HepG2 (cell line): ENCODE measurements around the gene RETREG2. TPM values are rescaled to one million over a fixed set of nuclear protein-coding genes. Genes with fewer than 3 reads are reported as not detected.
A peak's percentile ranks its signal among the peaks of the same experiment; 100 is the strongest.

Source experiments
- CHCHD3 ChIP-seq: sonication (generic); formaldehyde crosslinking; IDR thresholded peaks from 2 replicates; pipeline ENCODE4 v1.8.0; 2022; ENCODE audit warnings: mild to moderate bottlenecking, missing genetic modification reagents, moderate library complexity
- FOXA3 ChIP-seq: IDR thresholded peaks from 2 replicates; pipeline ENCODE4 v1.6.1; 2016; ENCODE audit warnings: missing genetic modification reagents, missing compliant biosample characterization
- HOMEZ ChIP-seq: IDR thresholded peaks from 2 replicates; pipeline ENCODE4 v1.6.1; 2016; ENCODE audit warnings: low read depth
- ISL2 ChIP-seq: sonication (generic); formaldehyde crosslinking; IDR thresholded peaks from 2 replicates; pipeline ENCODE4 v1.5.0; 2020; ENCODE audit warnings: missing genetic modification reagents
- MATR3 ChIP-seq: sonication (generic); formaldehyde crosslinking; IDR thresholded peaks from 2 replicates; pipeline ENCODE4 v1.4.0; 2020; ENCODE audit warnings: missing genetic modification reagents
- NFE2 ChIP-seq: sonication (generic); formaldehyde crosslinking; IDR thresholded peaks from 2 replicates; pipeline ENCODE4 v1.4.0; 2020; ENCODE audit warnings: missing genetic modification reagents
- RARG ChIP-seq: sonication (generic); formaldehyde crosslinking; IDR thresholded peaks from 2 replicates; pipeline ENCODE4 v1.4.0; 2020; ENCODE audit warnings: low read depth, mild to moderate bottlenecking, missing genetic modification reagents
- SRY ChIP-seq: sonication (generic); formaldehyde crosslinking; IDR thresholded peaks from 2 replicates; pipeline ENCODE4 v1.8.0; 2022; ENCODE audit warnings: mild to moderate bottlenecking, missing genetic modification reagents
- ZKSCAN5 ChIP-seq: sonication (generic); formaldehyde crosslinking; IDR thresholded peaks from 2 replicates; pipeline ENCODE4 v1.5.1; 2020; ENCODE audit warnings: mild to moderate bottlenecking, missing genetic modification reagents
- ZNF441 ChIP-seq: sonication (generic); formaldehyde crosslinking; IDR thresholded peaks from 2 replicates; pipeline ENCODE4 v1.7.0; 2021; ENCODE audit warnings: missing genetic modification reagents, borderline replicate concordance
- ZNF724P ChIP-seq: sonication (generic); formaldehyde crosslinking; IDR thresholded peaks from 2 replicates; pipeline ENCODE4 v1.8.0; 2022; ENCODE audit warnings: missing genetic modification reagents, borderline replicate concordance
- ZNF761 ChIP-seq: sonication (generic); formaldehyde crosslinking; conservative IDR thresholded peaks from 2 replicates; pipeline ENCODE4 v1.4.0; 2020; ENCODE audit warnings: mild to moderate bottlenecking, missing genetic modification reagents
- ZNF776 ChIP-seq: sonication (generic); formaldehyde crosslinking; IDR thresholded peaks from 2 replicates; pipeline ENCODE4 v1.4.0; 2020; ENCODE audit warnings: mild to moderate bottlenecking, missing genetic modification reagents
- ZSCAN20 ChIP-seq: sonication (generic); formaldehyde crosslinking; IDR thresholded peaks from 2 replicates; pipeline ENCODE4 v1.4.0; 2020; ENCODE audit warnings: missing genetic modification reagents, mild to moderate bottlenecking, borderline replicate concordance
- ZUFSP ChIP-seq: sonication (generic); formaldehyde crosslinking; IDR thresholded peaks from 2 replicates; pipeline ENCODE4 v1.9.0; 2021; ENCODE audit warnings: missing genetic modification reagents, mild to moderate bottlenecking, borderline replicate concordance
- polyA plus RNA-seq, 8 experiments: library from polyadenylated mRNA; depleted of rRNA in 3 of 8; stranded (reverse) in 7 of 8; unstranded in 1 of 8; fragments of >200 nt; fragmentation: Illumina TruSeq in 4 of 8; extraction: Trizol in 4 of 8; gene quantifications; 2 replicates each; pipeline versions ENCODE4 v1.2.1 to v1.2.3, GENCODE V29; 2011 to 2016; ENCODE audit warnings: low read depth in 4 of 8, missing spikeins in 1 of 8, mixed read lengths in 1 of 8; ENCODE audit not compliant: insufficient read depth in 1 of 8
- total RNA-seq, 5 experiments: library from RNA; depleted of rRNA; stranded (reverse); fragments of >200 nt; fragmentation: Illumina TruSeq; extraction: Trizol; gene quantifications; 2 replicates each; pipeline ENCODE4 v1.2.3, GENCODE V29; 2016; ENCODE audit warnings: low read depth in 1 of 5
- TF ChIP-seq, protein P1 (sequence below): sonication (generic); formaldehyde crosslinking; IDR thresholded peaks from 2 replicates; pipeline ENCODE4 v1.9.0; 2021; ENCODE audit warnings: missing genetic modification reagents, borderline replicate concordance
- TF ChIP-seq, protein P2 (sequence below): IDR thresholded peaks from 2 replicates; pipeline ENCODE4 v1.6.1; 2016; ENCODE audit warnings: low read depth, missing genetic modification reagents, missing compliant biosample characterization

The RETREG2 gene
- total and polyA plus RNA-seq, 2 of the 13 experiments (the other 11 are each of a cell fraction or from before 2014, with no cell fraction given) = 86.0 to 134 TPM

DNA sequence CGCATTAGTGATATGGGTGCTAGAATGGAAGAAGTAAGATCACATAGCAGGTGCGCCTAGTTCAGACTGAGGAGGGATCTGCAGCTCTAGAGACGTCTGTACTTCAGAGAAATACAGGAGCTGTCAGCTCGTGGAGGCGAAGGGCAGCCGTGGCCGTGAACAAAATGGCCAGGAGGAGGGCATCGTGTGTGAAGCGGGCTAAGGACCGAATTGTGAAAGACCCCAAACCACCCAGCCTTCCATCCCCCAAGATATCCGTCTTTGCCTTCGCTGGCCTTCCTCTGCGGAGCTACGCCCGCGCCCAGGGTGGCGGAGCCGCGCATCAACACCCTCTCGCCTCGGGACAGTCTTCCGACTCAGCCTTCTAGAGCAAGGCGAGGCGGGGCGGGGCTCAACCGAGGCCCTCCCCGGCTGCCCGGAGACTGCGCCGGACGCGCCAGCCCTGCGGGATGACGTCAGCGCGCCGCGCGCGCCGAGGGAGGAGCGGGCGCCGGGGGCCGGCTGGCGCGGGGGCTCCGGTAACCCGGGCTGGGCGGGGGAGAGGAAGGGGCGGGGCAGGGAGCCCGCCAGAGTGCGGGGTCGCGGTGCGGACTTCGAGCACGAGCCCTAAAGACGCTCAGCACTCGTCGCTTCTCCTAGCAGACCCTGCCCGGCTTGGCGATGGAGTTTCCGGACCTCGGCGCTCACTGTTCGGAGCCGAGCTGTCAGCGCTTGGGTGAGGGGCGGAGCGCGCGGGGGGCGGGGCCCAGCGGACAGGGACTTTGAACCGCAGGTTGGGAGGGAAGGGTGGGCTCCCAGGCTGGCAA lies 28.5 kb downstream of the RETREG2 start, which contains the start of gene ZFAND2B (continued):
- TF ChIP-seq ZNF441 (CRISPR knock-in tag) (peak; percentile 97), ZNF761 (CRISPR knock-in tag) (peak; percentile 89; the same call in 1 of the 2 replicates), ZNF776 (peak; percentile 73; the same call in 1 of the 2 replicates), ZSCAN20 (peak; percentile 63; the same call in 1 of the 2 replicates), ZNF724P (CRISPR knock-in tag) (peak; percentile 99), HOMEZ (CRISPR knock-in tag) (peak; percentile 11; the same call in 1 of the 2 replicates), ISL2 (CRISPR knock-in tag) (0 out of 2 replicates have a peak, but pooled peaks have one; percentile 15), NFE2 (no peak; the same call in 1 of the 2 replicates), ZUFSP (CRISPR knock-in tag) (no peak), CHCHD3 (CRISPR knock-in tag) (peak; percentile 87), SRY (CRISPR knock-in tag) (0 out of 2 replicates have a peak, but pooled peaks have one; percentile 10), MATR3 (CRISPR knock-in tag) (no peak), RARG (peak; percentile 93; the same call in 1 of the 2 replicates), FOXA3 (peak; percentile 29; the same call in 1 of the 2 replicates), ZKSCAN5 (CRISPR knock-in tag) (no peak; the same call in 1 of the 2 replicates)
- TF ChIP-seq, protein P1, sequence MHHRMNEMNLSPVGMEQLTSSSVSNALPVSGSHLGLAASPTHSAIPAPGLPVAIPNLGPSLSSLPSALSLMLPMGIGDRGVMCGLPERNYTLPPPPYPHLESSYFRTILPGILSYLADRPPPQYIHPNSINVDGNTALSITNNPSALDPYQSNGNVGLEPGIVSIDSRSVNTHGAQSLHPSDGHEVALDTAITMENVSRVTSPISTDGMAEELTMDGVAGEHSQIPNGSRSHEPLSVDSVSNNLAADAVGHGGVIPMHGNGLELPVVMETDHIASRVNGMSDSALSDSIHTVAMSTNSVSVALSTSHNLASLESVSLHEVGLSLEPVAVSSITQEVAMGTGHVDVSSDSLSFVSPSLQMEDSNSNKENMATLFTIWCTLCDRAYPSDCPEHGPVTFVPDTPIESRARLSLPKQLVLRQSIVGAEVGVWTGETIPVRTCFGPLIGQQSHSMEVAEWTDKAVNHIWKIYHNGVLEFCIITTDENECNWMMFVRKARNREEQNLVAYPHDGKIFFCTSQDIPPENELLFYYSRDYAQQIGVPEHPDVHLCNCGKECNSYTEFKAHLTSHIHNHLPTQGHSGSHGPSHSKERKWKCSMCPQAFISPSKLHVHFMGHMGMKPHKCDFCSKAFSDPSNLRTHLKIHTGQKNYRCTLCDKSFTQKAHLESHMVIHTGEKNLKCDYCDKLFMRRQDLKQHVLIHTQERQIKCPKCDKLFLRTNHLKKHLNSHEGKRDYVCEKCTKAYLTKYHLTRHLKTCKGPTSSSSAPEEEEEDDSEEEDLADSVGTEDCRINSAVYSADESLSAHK (CRISPR knock-in tag) = no peak
- TF ChIP-seq, protein P2, sequence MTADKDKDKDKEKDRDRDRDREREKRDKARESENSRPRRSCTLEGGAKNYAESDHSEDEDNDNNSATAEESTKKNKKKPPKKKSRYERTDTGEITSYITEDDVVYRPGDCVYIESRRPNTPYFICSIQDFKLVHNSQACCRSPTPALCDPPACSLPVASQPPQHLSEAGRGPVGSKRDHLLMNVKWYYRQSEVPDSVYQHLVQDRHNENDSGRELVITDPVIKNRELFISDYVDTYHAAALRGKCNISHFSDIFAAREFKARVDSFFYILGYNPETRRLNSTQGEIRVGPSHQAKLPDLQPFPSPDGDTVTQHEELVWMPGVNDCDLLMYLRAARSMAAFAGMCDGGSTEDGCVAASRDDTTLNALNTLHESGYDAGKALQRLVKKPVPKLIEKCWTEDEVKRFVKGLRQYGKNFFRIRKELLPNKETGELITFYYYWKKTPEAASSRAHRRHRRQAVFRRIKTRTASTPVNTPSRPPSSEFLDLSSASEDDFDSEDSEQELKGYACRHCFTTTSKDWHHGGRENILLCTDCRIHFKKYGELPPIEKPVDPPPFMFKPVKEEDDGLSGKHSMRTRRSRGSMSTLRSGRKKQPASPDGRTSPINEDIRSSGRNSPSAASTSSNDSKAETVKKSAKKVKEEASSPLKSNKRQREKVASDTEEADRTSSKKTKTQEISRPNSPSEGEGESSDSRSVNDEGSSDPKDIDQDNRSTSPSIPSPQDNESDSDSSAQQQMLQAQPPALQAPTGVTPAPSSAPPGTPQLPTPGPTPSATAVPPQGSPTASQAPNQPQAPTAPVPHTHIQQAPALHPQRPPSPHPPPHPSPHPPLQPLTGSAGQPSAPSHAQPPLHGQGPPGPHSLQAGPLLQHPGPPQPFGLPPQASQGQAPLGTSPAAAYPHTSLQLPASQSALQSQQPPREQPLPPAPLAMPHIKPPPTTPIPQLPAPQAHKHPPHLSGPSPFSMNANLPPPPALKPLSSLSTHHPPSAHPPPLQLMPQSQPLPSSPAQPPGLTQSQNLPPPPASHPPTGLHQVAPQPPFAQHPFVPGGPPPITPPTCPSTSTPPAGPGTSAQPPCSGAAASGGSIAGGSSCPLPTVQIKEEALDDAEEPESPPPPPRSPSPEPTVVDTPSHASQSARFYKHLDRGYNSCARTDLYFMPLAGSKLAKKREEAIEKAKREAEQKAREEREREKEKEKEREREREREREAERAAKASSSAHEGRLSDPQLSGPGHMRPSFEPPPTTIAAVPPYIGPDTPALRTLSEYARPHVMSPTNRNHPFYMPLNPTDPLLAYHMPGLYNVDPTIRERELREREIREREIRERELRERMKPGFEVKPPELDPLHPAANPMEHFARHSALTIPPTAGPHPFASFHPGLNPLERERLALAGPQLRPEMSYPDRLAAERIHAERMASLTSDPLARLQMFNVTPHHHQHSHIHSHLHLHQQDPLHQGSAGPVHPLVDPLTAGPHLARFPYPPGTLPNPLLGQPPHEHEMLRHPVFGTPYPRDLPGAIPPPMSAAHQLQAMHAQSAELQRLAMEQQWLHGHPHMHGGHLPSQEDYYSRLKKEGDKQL = no peak; the same call in 1 of the 2 replicates
